ENCODE measurements around the gene PATE3.

DNA sequence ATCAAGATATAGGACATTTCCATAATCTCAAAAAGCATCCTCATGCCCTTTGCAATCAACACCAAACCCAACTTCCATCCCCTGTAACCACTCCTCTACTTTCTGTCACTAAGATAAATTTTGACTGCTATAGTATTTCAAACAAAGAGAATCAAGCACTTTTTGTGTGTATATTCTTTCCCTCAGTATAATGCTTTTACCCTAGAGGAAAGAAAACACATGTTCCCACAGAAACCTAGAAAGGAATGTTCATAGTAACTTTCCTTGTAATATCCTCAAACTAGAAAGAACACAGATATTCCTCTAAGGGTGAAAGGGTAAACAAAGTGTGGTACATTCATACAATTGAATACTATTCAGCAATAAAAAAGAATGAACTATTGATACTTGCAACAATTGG, 47.3 kb upstream of the PATE3 start:
- TF ChIP-seq CSDC2 (CRISPR knock-in tag; IDR thresholded peaks at IDR 0.05) (no peak), ARNTL (CRISPR knock-in tag; IDR thresholded peaks at IDR 0.05; ENCODE audit: borderline replicate concordance, low read depth) (no peak), SNAI2 (CRISPR knock-in tag; IDR thresholded peaks at IDR 0.05) (no peak), ISL1 (CRISPR knock-in tag; IDR thresholded peaks at IDR 0.05) (no peak), RARB (CRISPR knock-in tag; IDR thresholded peaks at IDR 0.05) (no peak)
- TF ChIP-seq, protein P1, sequence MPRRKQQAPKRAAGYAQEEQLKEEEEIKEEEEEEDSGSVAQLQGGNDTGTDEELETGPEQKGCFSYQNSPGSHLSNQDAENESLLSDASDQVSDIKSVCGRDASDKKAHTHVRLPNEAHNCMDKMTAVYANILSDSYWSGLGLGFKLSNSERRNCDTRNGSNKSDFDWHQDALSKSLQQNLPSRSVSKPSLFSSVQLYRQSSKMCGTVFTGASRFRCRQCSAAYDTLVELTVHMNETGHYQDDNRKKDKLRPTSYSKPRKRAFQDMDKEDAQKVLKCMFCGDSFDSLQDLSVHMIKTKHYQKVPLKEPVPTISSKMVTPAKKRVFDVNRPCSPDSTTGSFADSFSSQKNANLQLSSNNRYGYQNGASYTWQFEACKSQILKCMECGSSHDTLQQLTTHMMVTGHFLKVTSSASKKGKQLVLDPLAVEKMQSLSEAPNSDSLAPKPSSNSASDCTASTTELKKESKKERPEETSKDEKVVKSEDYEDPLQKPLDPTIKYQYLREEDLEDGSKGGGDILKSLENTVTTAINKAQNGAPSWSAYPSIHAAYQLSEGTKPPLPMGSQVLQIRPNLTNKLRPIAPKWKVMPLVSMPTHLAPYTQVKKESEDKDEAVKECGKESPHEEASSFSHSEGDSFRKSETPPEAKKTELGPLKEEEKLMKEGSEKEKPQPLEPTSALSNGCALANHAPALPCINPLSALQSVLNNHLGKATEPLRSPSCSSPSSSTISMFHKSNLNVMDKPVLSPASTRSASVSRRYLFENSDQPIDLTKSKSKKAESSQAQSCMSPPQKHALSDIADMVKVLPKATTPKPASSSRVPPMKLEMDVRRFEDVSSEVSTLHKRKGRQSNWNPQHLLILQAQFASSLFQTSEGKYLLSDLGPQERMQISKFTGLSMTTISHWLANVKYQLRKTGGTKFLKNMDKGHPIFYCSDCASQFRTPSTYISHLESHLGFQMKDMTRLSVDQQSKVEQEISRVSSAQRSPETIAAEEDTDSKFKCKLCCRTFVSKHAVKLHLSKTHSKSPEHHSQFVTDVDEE (CRISPR knock-in tag; IDR thresholded peaks at IDR 0.05): no peak
- TF ChIP-seq, protein P2, sequence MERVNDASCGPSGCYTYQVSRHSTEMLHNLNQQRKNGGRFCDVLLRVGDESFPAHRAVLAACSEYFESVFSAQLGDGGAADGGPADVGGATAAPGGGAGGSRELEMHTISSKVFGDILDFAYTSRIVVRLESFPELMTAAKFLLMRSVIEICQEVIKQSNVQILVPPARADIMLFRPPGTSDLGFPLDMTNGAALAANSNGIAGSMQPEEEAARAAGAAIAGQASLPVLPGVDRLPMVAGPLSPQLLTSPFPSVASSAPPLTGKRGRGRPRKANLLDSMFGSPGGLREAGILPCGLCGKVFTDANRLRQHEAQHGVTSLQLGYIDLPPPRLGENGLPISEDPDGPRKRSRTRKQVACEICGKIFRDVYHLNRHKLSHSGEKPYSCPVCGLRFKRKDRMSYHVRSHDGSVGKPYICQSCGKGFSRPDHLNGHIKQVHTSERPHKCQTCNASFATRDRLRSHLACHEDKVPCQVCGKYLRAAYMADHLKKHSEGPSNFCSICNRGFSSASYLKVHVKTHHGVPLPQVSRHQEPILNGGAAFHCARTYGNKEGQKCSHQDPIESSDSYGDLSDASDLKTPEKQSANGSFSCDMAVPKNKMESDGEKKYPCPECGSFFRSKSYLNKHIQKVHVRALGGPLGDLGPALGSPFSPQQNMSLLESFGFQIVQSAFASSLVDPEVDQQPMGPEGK (CRISPR knock-in tag; IDR thresholded peaks at IDR 0.05; ENCODE audit: borderline replicate concordance): no peak
- TF ChIP-seq, protein P3, sequence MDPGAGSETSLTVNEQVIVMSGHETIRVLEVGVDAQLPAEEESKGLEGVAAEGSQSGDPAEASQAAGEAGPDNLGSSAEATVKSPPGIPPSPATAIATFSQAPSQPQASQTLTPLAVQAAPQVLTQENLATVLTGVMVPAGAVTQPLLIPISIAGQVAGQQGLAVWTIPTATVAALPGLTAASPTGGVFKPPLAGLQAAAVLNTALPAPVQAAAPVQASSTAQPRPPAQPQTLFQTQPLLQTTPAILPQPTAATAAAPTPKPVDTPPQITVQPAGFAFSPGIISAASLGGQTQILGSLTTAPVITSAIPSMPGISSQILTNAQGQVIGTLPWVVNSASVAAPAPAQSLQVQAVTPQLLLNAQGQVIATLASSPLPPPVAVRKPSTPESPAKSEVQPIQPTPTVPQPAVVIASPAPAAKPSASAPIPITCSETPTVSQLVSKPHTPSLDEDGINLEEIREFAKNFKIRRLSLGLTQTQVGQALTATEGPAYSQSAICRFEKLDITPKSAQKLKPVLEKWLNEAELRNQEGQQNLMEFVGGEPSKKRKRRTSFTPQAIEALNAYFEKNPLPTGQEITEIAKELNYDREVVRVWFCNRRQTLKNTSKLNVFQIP (CRISPR knock-in tag; IDR thresholded peaks at IDR 0.05; ENCODE audit: borderline replicate concordance, low read depth): no peak
- TF ChIP-seq, protein P4, sequence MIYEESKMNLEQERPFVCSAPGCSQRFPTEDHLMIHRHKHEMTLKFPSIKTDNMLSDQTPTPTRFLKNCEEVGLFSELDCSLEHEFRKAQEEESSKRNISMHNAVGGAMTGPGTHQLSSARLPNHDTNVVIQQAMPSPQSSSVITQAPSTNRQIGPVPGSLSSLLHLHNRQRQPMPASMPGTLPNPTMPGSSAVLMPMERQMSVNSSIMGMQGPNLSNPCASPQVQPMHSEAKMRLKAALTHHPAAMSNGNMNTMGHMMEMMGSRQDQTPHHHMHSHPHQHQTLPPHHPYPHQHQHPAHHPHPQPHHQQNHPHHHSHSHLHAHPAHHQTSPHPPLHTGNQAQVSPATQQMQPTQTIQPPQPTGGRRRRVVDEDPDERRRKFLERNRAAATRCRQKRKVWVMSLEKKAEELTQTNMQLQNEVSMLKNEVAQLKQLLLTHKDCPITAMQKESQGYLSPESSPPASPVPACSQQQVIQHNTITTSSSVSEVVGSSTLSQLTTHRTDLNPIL (CRISPR knock-in tag; IDR thresholded peaks at IDR 0.05; ENCODE audit: low read depth): no peak
